H9 (cell line): ENCODE data around the gene CTSA. TPM values are rescaled to one million over a fixed set of nuclear protein-coding genes. Genes with fewer than 3 reads are reported as not detected.
A peak's percentile ranks its signal among the peaks of the same experiment; 100 is the strongest.

ENCODE experiments used
- DNase-seq: peaks from one replicate; pipeline ENCODE4 v3.0.0-alpha.2; 2017
- H2AFZ ChIP-seq: one replicate; pipeline ENCODE4 v1.6.1; 2013; ENCODE audit warnings: mild to moderate bottlenecking, low read length, control low read depth, moderate library complexity
- H2AK5ac ChIP-seq: 2 replicates; pipeline ENCODE4 v1.6.1; 2013; ENCODE audit warnings: low read length, control low read depth, mixed read lengths; ENCODE audit not compliant: insufficient read length
- H2BK120ac ChIP-seq: one replicate; pipeline ENCODE4 v1.6.1; 2013; ENCODE audit warnings: low read depth, mild to moderate bottlenecking, low read length, control low read depth, inconsistent platforms; ENCODE audit not compliant: poor library complexity, severe bottlenecking
- H2BK12ac ChIP-seq: 2 replicates; pipeline ENCODE4 v1.6.1; 2013; ENCODE audit warnings: low read length, control low read depth, mixed read lengths, low read depth; ENCODE audit not compliant: insufficient read length
- H2BK15ac ChIP-seq: 2 replicates; pipeline ENCODE4 v1.6.1; 2013; ENCODE audit warnings: low read depth, low read length, control low read depth
- H2BK20ac ChIP-seq: one replicate; pipeline ENCODE4 v1.6.1; 2013; ENCODE audit warnings: low read depth, mild to moderate bottlenecking, low read length, control low read depth, inconsistent platforms; ENCODE audit not compliant: poor library complexity, severe bottlenecking
- H2BK5ac ChIP-seq: 2 replicates; pipeline ENCODE4 v1.6.1; 2013; ENCODE audit warnings: low read length, control low read depth, mixed read lengths; ENCODE audit not compliant: insufficient read length
- H3K14ac ChIP-seq: 2 replicates; pipeline ENCODE4 v1.6.1; 2013; ENCODE audit warnings: low read length, control low read depth; ENCODE audit not compliant: insufficient read depth
- H3K18ac ChIP-seq: 2 replicates; pipeline ENCODE4 v1.6.1; 2013; ENCODE audit warnings: low read depth, mild to moderate bottlenecking, mixed read lengths, low read length, control low read depth; ENCODE audit not compliant: insufficient read length
- H3K23ac ChIP-seq: 2 replicates; pipeline ENCODE4 v1.6.1; 2013; ENCODE audit warnings: low read length, control low read depth, mixed read lengths, low read depth; ENCODE audit not compliant: insufficient read length
- H3K23me2 ChIP-seq: 2 replicates; pipeline ENCODE4 v1.6.1; 2013; ENCODE audit warnings: low read depth, mild to moderate bottlenecking, mixed read lengths, low read length, control low read depth; ENCODE audit not compliant: insufficient read length, poor library complexity, severe bottlenecking
- H3K27ac ChIP-seq: 2 replicates; pipeline ENCODE4 v1.5.1; 2013; ENCODE audit warnings: low read length, control low read depth, mixed read lengths, low read depth; ENCODE audit not compliant: insufficient read length
- H3K27me3 ChIP-seq: 2 replicates; pipeline ENCODE4 v1.6.1; 2013; ENCODE audit warnings: low read length, control low read depth, inconsistent platforms; ENCODE audit not compliant: insufficient read depth
- H3K4ac ChIP-seq: 2 replicates; pipeline ENCODE4 v1.6.1; 2013; ENCODE audit warnings: low read depth, mild to moderate bottlenecking, control low read depth, inconsistent platforms, low read length, moderate library complexity
- H3K4me1 ChIP-seq: 2 replicates; pipeline ENCODE4 v1.6.1; 2013; ENCODE audit warnings: low read length, control low read depth, inconsistent platforms; ENCODE audit not compliant: insufficient read depth
- H3K4me2 ChIP-seq: 2 replicates; pipeline ENCODE4 v1.6.1; 2013; ENCODE audit warnings: low read length, control low read depth, mixed read lengths; ENCODE audit not compliant: insufficient read length, insufficient read depth
- H3K56ac ChIP-seq: 2 replicates; pipeline ENCODE4 v1.6.1; 2013; ENCODE audit warnings: low read depth, mild to moderate bottlenecking, mixed read lengths, low read length, control low read depth; ENCODE audit not compliant: insufficient read length
- H3K79me1 ChIP-seq: 2 replicates; pipeline ENCODE4 v1.6.1; 2013; ENCODE audit warnings: low read depth, mild to moderate bottlenecking, moderate library complexity, low read length, control low read depth, inconsistent platforms; ENCODE audit not compliant: insufficient read depth, poor library complexity, severe bottlenecking
- H3K79me2 ChIP-seq: 2 replicates; pipeline ENCODE4 v1.6.1; 2013; ENCODE audit warnings: low read length, control low read depth, inconsistent platforms; ENCODE audit not compliant: insufficient read depth
- H3K9ac ChIP-seq: 2 replicates; pipeline ENCODE4 v1.6.1; 2013; ENCODE audit warnings: low read length, control low read depth, mixed read lengths; ENCODE audit not compliant: insufficient read length; ENCODE audit errors: extremely low read depth
- H3K9me3 ChIP-seq: one replicate; pipeline ENCODE4 v1.6.1; 2013; ENCODE audit warnings: low read depth, low read length, inconsistent platforms; ENCODE audit not compliant: control insufficient read depth
- H3T11ph ChIP-seq: one replicate; pipeline ENCODE4 v1.6.1; 2013; ENCODE audit warnings: mild to moderate bottlenecking, low read length, control low read depth, inconsistent platforms
- H4K20me1 ChIP-seq: one replicate; pipeline ENCODE4 v1.6.1; 2013; ENCODE audit not compliant: control insufficient read depth, insufficient read length, insufficient read depth
- H4K5ac ChIP-seq: 2 replicates; pipeline ENCODE4 v1.6.1; 2013; ENCODE audit warnings: low read depth, mild to moderate bottlenecking, mixed read lengths, low read length, control low read depth; ENCODE audit not compliant: insufficient read length
- H4K8ac ChIP-seq: replicated peaks from 2 replicates; pipeline ENCODE4 v1.6.1; 2013; ENCODE audit warnings: low read length, control low read depth, mixed read lengths, low read depth; ENCODE audit not compliant: insufficient read length
- H4K91ac ChIP-seq: 2 replicates; pipeline ENCODE4 v1.6.1; 2013; ENCODE audit warnings: low read depth, mild to moderate bottlenecking, moderate library complexity, mixed read lengths, low read length, control low read depth; ENCODE audit not compliant: insufficient read length
- H3K27ac Mint-ChIP-seq, 3 experiments: 2 replicates in 2 of 3; 3 replicates in 1 of 3; pipeline ENCODE4 v1.8.0; 2020 to 2021; ENCODE audit warnings: mixed read lengths in 3 of 3, mild to moderate bottlenecking in 1 of 3, moderate library complexity in 1 of 3
- H3K27me3 Mint-ChIP-seq: 2 replicates; pipeline ENCODE4 v1.8.0; 2021; ENCODE audit warnings: low read depth, mild to moderate bottlenecking, moderate library complexity, mixed read lengths
- H3K36me3 Mint-ChIP-seq, 3 experiments: 2 replicates in 2 of 3; 3 replicates in 1 of 3; pipeline ENCODE4 v1.8.0; 2020 to 2021; ENCODE audit warnings: low read depth in 3 of 3, mixed read lengths in 3 of 3; ENCODE audit not compliant: insufficient read depth in 1 of 3
- H3K4me1 Mint-ChIP-seq, 2 experiments: 2 replicates each; pipeline ENCODE4 v1.8.0; 2020; ENCODE audit warnings: mixed read lengths in 2 of 2
- H3K4me3 Mint-ChIP-seq, 2 experiments: 2 replicates in 1 of 2; 3 replicates in 1 of 2; pipeline ENCODE4 v1.8.0; 2020 to 2021; ENCODE audit warnings: mild to moderate bottlenecking in 2 of 2, mixed read lengths in 2 of 2, moderate library complexity in 1 of 2
- H3K9me3 Mint-ChIP-seq, 2 experiments: 2 replicates in 1 of 2; 3 replicates in 1 of 2; pipeline ENCODE4 v1.8.0; 2020; ENCODE audit warnings: mild to moderate bottlenecking in 2 of 2, mixed read lengths in 2 of 2, moderate library complexity in 1 of 2
- WGBS: extraction: QIAGEN DNeasy Blood & Tissue Kit; methylation state at CpG from one replicate; pipeline ENCODE4 v1.1.7; 2013; ENCODE audit warnings: missing lambda C conversion rate, low lambda C conversion rate, mixed read lengths; ENCODE audit not compliant: insufficient read length; ENCODE audit errors: extremely low coverage; 5-methylcytosine and 5-hydroxymethylcytosine counted together
- total RNA-seq: library from RNA; stranded (reverse); gene quantifications from 2 replicates; pipeline ENCODE4 v1.2.1, GENCODE V29; 2021
- TF ChIP-seq, protein P1 (sequence below): fragments of 200-600 bp; sonication (generic); conservative IDR thresholded peaks from 3 replicates; pipeline ENCODE4 v1.8.0; 2021; ENCODE audit warnings: antibody characterized with exemption, mild to moderate bottlenecking

CTSA gene
- total RNA-seq, 1 experiment from 2014 or later = 64.4 TPM

- H3K79me1 ChIP-seq = no peaks in the 10 kb centered on the region
- no peaks in the 10 kb centered on the region for H3K9me3 ChIP-seq
- no peaks in the 10 kb centered on the region for H3K27me3 Mint-ChIP-seq
- H3K27ac Mint-ChIP-seq = peak within 1 kb of the TSS in 1 of 3 experiments; percentile 16; a peak in 1 of 7 replicates
- no peak within 1 kb of the TSS for H3K4ac ChIP-seq
- no peak within 1 kb of the TSS for H2BK15ac ChIP-seq
- no peak within 1 kb of the TSS for H3K23ac ChIP-seq
- no peak within 1 kb of the TSS for H3K18ac ChIP-seq
- H2AFZ ChIP-seq = no peak within 1 kb of the TSS
- H3T11ph ChIP-seq = no peak within 1 kb of the TSS
- H3K4me1 Mint-ChIP-seq = peaks cover 4 to 13% of the 10 kb centered on the region in 2 experiments; a peak in 3 of 4 replicates
- peaks cover 20 to 32% (median 24%) of the 10 kb centered on the region in 3 experiments for H3K36me3 Mint-ChIP-seq
- H3K23me2 ChIP-seq = peaks cover 13% of the 10 kb centered on the region
- no peak for DNase-seq
- no peak within 1 kb of the TSS for H3K14ac ChIP-seq
- H2BK12ac ChIP-seq = no peak within 1 kb of the TSS
- H3K79me2 ChIP-seq = no peaks in the 10 kb centered on the region
- H4K91ac ChIP-seq = no peak within 1 kb of the TSS
- H3K56ac ChIP-seq = no peak within 1 kb of the TSS
- no peak within 1 kb of the TSS for H4K8ac ChIP-seq
- no peaks in the 10 kb centered on the region for H3K4me1 ChIP-seq
- no peaks in the 10 kb centered on the region for H3K27me3 ChIP-seq
- H3K4me3 Mint-ChIP-seq = no peak within 1 kb of the TSS; a peak in 1 of 5 replicates
- H2AK5ac ChIP-seq = no peak within 1 kb of the TSS
- no peak within 1 kb of the TSS for H2BK120ac ChIP-seq
- no peak within 1 kb of the TSS for H3K9ac ChIP-seq
- H3K9me3 Mint-ChIP-seq = no peaks in the 10 kb centered on the region; a peak in 1 of 5 replicates
- TF ChIP-seq, protein P1, sequence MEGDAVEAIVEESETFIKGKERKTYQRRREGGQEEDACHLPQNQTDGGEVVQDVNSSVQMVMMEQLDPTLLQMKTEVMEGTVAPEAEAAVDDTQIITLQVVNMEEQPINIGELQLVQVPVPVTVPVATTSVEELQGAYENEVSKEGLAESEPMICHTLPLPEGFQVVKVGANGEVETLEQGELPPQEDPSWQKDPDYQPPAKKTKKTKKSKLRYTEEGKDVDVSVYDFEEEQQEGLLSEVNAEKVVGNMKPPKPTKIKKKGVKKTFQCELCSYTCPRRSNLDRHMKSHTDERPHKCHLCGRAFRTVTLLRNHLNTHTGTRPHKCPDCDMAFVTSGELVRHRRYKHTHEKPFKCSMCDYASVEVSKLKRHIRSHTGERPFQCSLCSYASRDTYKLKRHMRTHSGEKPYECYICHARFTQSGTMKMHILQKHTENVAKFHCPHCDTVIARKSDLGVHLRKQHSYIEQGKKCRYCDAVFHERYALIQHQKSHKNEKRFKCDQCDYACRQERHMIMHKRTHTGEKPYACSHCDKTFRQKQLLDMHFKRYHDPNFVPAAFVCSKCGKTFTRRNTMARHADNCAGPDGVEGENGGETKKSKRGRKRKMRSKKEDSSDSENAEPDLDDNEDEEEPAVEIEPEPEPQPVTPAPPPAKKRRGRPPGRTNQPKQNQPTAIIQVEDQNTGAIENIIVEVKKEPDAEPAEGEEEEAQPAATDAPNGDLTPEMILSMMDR = no peak
- no peak within 1 kb of the TSS for H3K4me2 ChIP-seq
- 100% methylated on average over 1 of the region's 8 CpGs for WGBS
- H4K5ac ChIP-seq = no peak within 1 kb of the TSS
- no peaks in the 10 kb centered on the region for H4K20me1 ChIP-seq
- H2BK20ac ChIP-seq = no peak within 1 kb of the TSS
- no peak within 1 kb of the TSS for H3K27ac ChIP-seq
- H2BK5ac ChIP-seq = no peak within 1 kb of the TSS
Measured at GRCh38 chr20:45887346-45887715, 3.8 kb upstream of the CTSA start, which contains the start of gene SPATA25. SPATA25 (minus strand) TSS chr20:45887622; CDS start chr20:45887590, 32 bp downstream.
